Esophagus squamous epithelium (tissue), 4 donors: ENCODE results near the gene SERPINA6.

Experiments
- POLR2A ChIP-seq, 4 donors: fragments of 450-650 bp; IDR thresholded peaks; one replicate each; pipeline ENCODE4 v1.6.1; 2017; ENCODE audit warnings: antibody characterized with exemption in 4 of 4, mild to moderate bottlenecking in 4 of 4, moderate library complexity in 3 of 4
- TF ChIP-seq, protein P1 (sequence below), 6 experiments: fragments of 450-650 bp in 4 of 6; fragments of 200-600 bp in 2 of 6; sonication (generic) in 2 of 6; IDR thresholded peaks; one replicate each; pipeline ENCODE4 v1.5.1; 2016 to 2019; ENCODE audit warnings: antibody characterized with exemption in 6 of 6, mild to moderate bottlenecking in 4 of 6, moderate library complexity in 4 of 6

DNA sequence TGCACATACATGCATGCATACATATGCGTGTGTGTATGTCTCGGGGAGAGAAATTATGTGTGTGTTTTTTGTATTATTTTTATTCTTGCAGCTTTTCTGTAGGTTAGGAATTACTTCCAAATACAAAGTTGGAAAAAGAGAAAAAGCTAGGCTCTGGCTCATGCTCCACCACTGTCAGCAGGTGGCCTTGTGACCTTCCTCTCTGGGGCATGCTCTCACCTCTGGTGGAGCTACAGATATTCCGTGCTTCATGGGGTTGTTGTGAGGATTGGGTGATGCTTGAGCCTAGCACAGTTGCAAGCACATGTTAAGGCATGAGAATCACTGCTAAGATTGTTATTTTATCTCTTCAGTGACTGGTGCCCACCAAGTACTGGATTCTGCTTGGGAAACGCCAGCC, 6.7 kb upstream of the SERPINA6 start:
- TF ChIP-seq, protein P1, sequence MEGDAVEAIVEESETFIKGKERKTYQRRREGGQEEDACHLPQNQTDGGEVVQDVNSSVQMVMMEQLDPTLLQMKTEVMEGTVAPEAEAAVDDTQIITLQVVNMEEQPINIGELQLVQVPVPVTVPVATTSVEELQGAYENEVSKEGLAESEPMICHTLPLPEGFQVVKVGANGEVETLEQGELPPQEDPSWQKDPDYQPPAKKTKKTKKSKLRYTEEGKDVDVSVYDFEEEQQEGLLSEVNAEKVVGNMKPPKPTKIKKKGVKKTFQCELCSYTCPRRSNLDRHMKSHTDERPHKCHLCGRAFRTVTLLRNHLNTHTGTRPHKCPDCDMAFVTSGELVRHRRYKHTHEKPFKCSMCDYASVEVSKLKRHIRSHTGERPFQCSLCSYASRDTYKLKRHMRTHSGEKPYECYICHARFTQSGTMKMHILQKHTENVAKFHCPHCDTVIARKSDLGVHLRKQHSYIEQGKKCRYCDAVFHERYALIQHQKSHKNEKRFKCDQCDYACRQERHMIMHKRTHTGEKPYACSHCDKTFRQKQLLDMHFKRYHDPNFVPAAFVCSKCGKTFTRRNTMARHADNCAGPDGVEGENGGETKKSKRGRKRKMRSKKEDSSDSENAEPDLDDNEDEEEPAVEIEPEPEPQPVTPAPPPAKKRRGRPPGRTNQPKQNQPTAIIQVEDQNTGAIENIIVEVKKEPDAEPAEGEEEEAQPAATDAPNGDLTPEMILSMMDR (IDR thresholded peaks at IDR 0.05) = no peak
- TF ChIP-seq POLR2A (IDR thresholded peaks at IDR 0.05) = no peak
